ENCODE results near the gene KCNJ9.
A peak's percentile ranks its signal among the peaks of the same experiment; 100 is the strongest.

The KCNJ9 gene

GRCh38 chr1:160095382-160096105 lies 14.2 kb downstream of the KCNJ9 start:
- Mint-ChIP-seq H3K9me3 (no peaks in the 10 kb centered on the region), H3K27ac (peak overlapping the region in 1 of 2 donors; percentile 56), H3K27me3 (no peaks in the 10 kb centered on the region), H3K4me3 (no peak overlapping the region), H3K4me1 (ENCODE audit: low read depth in 2 of 2) (peaks cover 33 to 41% of the 10 kb centered on the region in 2 donors), H3K36me3 (ENCODE audit: insufficient read depth) (peaks cover 36% of the 10 kb centered on the region)
- ATAC-seq (replicated peaks), result no peak
- no peak for DNase-seq

GRCh38 chr1:160096274-160097116 lies 15.2 kb downstream of the KCNJ9 start:
- Mint-ChIP-seq H3K9me3 (no peaks in the 10 kb centered on the region), H3K4me1 (ENCODE audit: low read depth in 2 of 2) (peaks cover 36 to 43% of the 10 kb centered on the region in 2 donors), H3K4me3 (peak overlapping the region; percentile 88), H3K27ac (peak overlapping the region in 1 of 2 donors; percentile 56), H3K27me3 (no peaks in the 10 kb centered on the region), H3K36me3 (ENCODE audit: insufficient read depth) (peaks cover 37% of the 10 kb centered on the region)
- no peak for ATAC-seq (replicated peaks)
- DNase-seq, result no peak

- DNase-seq (no peak), ATAC-seq (replicated peaks) (no peak)
- H3K36me3 Mint-ChIP-seq (ENCODE audit: insufficient read depth), result peaks cover 37% of the 10 kb centered on the region
- peaks cover 34 to 43% of the 10 kb centered on the region in 2 donors for H3K4me1 Mint-ChIP-seq (ENCODE audit: low read depth in 2 of 2)
- peak overlapping the region; percentile 88 for H3K4me3 Mint-ChIP-seq
- no peaks in the 10 kb centered on the region for H3K27me3 Mint-ChIP-seq
- peak overlapping the region; percentile 89 to 96 for H3K27ac Mint-ChIP-seq
- H3K9me3 Mint-ChIP-seq, result no peaks in the 10 kb centered on the region
Observed at GRCh38 chr1:160097151-160097910, 16.0 kb downstream of the KCNJ9 start.

GRCh38 chr1:160097911-160098851 lies 16.8 kb downstream of the KCNJ9 start, which contains the start of gene IGSF8:
Gene IGSF8, minus strand, starts transcription at chr1:160098619. Its CDS starts 147 bp downstream, at chr1:160098472.
- Mint-ChIP-seq H3K4me3 (peak within 1 kb of the TSS; percentile 88), H3K27ac (peak within 1 kb of the TSS; percentile 89 to 96), H3K36me3 (ENCODE audit: insufficient read depth) (peaks cover 37% of the 10 kb centered on the region), H3K4me1 (ENCODE audit: low read depth in 2 of 2) (peaks cover 37 to 41% of the 10 kb centered on the region in 2 donors), H3K27me3 (no peaks in the 10 kb centered on the region), H3K9me3 (no peaks in the 10 kb centered on the region)
- DNase-seq (peak; percentile 85 to 89 (median 85)), ATAC-seq (replicated peaks) (peak; percentile 67)

GRCh38 chr1:160098852-160099561 lies 17.7 kb downstream of the KCNJ9 start:
- DNase-seq, result peak; percentile 94 to 95 (median 95)
- Mint-ChIP-seq H3K4me3 (peak overlapping the region; percentile 74 to 82), H3K9me3 (no peaks in the 10 kb centered on the region), H3K4me1 (ENCODE audit: low read depth in 2 of 2) (peaks cover 37% of the 10 kb centered on the region in 2 donors), H3K27me3 (no peaks in the 10 kb centered on the region), H3K36me3 (ENCODE audit: insufficient read depth) (peaks cover 36% of the 10 kb centered on the region), H3K27ac (peak overlapping the region; percentile 89 to 96)
- peak; percentile 80 for ATAC-seq (replicated peaks)

- Mint-ChIP-seq H3K27me3 (no peaks in the 10 kb centered on the region), H3K36me3 (ENCODE audit: insufficient read depth) (peaks cover 28% of the 10 kb centered on the region), H3K27ac (peak overlapping the region; percentile 89 to 96), H3K4me1 (ENCODE audit: low read depth in 2 of 2) (peaks cover 37% of the 10 kb centered on the region in 2 donors), H3K4me3 (peak overlapping the region; percentile 74 to 82), H3K9me3 (no peaks in the 10 kb centered on the region)
- no peak for DNase-seq
- no peak for ATAC-seq (replicated peaks)
Observed at GRCh38 chr1:160099716-160100375, 18.5 kb downstream of the KCNJ9 start.

GRCh38 chr1:160101037-160101716 lies 19.8 kb downstream of the KCNJ9 start:
- peak overlapping the region; percentile 43 to 62 for H3K4me3 Mint-ChIP-seq

GRCh38 chr1:160101717-160102522 lies 20.6 kb downstream of the KCNJ9 start:
- H3K4me1 Mint-ChIP-seq (ENCODE audit: low read depth in 2 of 2), result peaks cover 24 to 29% of the 10 kb centered on the region in 2 donors
- H3K27me3 Mint-ChIP-seq, result peaks cover 0 to 6% of the 10 kb centered on the region in 2 donors
- DNase-seq, result no peak
- peaks cover 28% of the 10 kb centered on the region for H3K36me3 Mint-ChIP-seq (ENCODE audit: insufficient read depth)
- no peaks in the 10 kb centered on the region for H3K9me3 Mint-ChIP-seq
- H3K4me3 Mint-ChIP-seq, result no peak overlapping the region
- peak overlapping the region; percentile 88 to 96 for H3K27ac Mint-ChIP-seq
- no peak for ATAC-seq (replicated peaks)

More at GRCh38 chr1:160101037-160101716, 19.8 kb downstream of the KCNJ9 start:
- Mint-ChIP-seq H3K27me3 (peaks cover 0 to 2% of the 10 kb centered on the region in 2 donors), H3K36me3 (ENCODE audit: insufficient read depth) (peaks cover 28% of the 10 kb centered on the region), H3K4me1 (ENCODE audit: low read depth in 2 of 2) (peaks cover 31 to 32% of the 10 kb centered on the region in 2 donors), H3K9me3 (no peaks in the 10 kb centered on the region), H3K27ac (peak overlapping the region; percentile 88 to 96)
- ATAC-seq (replicated peaks) (peak; percentile 27), DNase-seq (peak; percentile 59)

- peaks cover 3 to 8% of the 10 kb centered on the region in 2 donors for H3K27me3 Mint-ChIP-seq
- no peaks in the 10 kb centered on the region for H3K9me3 Mint-ChIP-seq
- DNase-seq (no peak), ATAC-seq (replicated peaks) (no peak)
- H3K27ac Mint-ChIP-seq, result peak overlapping the region in 1 of 2 donors; percentile 15
- H3K4me3 Mint-ChIP-seq, result no peak overlapping the region
- peaks cover 13% of the 10 kb centered on the region for H3K36me3 Mint-ChIP-seq (ENCODE audit: insufficient read depth)
- H3K4me1 Mint-ChIP-seq (ENCODE audit: low read depth in 2 of 2), result peaks cover 15 to 20% of the 10 kb centered on the region in 2 donors
Observed at GRCh38 chr1:160103658-160104408, 22.5 kb downstream of the KCNJ9 start.

GRCh38 chr1:160104486-160104885 lies 23.1 kb downstream of the KCNJ9 start:
- H3K27ac Mint-ChIP-seq, result peak overlapping the region in 1 of 2 donors; percentile 15
- DNase-seq, result no peak
- ATAC-seq (replicated peaks), result no peak
- H3K36me3 Mint-ChIP-seq (ENCODE audit: insufficient read depth), result peaks cover 8% of the 10 kb centered on the region
- H3K4me3 Mint-ChIP-seq, result no peak overlapping the region
- peaks cover 10 to 13% of the 10 kb centered on the region in 2 donors for H3K27me3 Mint-ChIP-seq
- H3K9me3 Mint-ChIP-seq, result no peaks in the 10 kb centered on the region
- peaks cover 11 to 16% of the 10 kb centered on the region in 2 donors for H3K4me1 Mint-ChIP-seq (ENCODE audit: low read depth in 2 of 2)

Measured in effector memory CD8-positive, alpha-beta T cell (primary cell).